Measurements from ENCODE around the gene LYSMD2. TPM values are rescaled to one million over a fixed set of nuclear protein-coding genes. Genes with fewer than 3 reads are reported as not detected.

The LYSMD2 gene
- total RNA-seq, 3 donors from 2014 or later (not counting 1 experiment from before 2014, with no cell fraction given) = 8.1 to 13.6 (median 8.6) TPM

DNA sequence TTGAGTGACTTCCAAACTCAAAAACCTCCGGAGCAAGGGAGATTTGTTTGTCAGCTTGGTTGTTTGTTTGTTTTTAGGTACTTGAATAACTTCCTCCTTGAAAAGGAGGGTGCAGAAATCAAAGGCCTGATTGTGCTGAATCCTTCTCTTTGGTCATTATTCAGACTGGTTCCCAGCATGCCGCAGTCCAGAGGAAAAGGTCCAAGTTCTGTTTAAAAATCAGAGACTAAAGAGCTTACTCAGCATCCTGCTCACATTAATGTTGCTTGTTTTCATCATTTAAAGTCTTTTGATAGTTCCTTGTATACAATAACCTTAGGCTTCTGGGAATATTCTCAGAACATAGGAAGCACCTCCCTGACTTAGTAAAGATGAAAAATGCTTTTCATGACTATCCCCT lies 57.1 kb downstream of the LYSMD2 start:
- ATAC-seq (no peak), DNase-seq (no peak)
- Mint-ChIP-seq H3K27ac (no peak overlapping the region), H3K4me1 (peaks cover 0 to 8% of the 10 kb centered on the region in 2 donors), H3K36me3 (no peaks in the 10 kb centered on the region), H3K4me3 (no peak overlapping the region), H3K9me3 (no peaks in the 10 kb centered on the region), H3K27me3 (ENCODE audit: low read depth in 2 of 2) (peaks cover 31 to 60% of the 10 kb centered on the region in 2 donors)
- Histone ChIP-seq H3K4me3 (ENCODE audit: low read length) (no peak overlapping the region), H3K9me3 (ENCODE audit: control insufficient read depth, insufficient read depth, low read length) (no peaks in the 10 kb centered on the region), H3K4me1 (ENCODE audit: control insufficient read depth, insufficient read depth, low read length) (peaks cover 6% of the 10 kb centered on the region), H3K36me3 (ENCODE audit: control insufficient read depth, insufficient read depth, low read length) (no peaks in the 10 kb centered on the region), H3K27me3 (ENCODE audit: control insufficient read depth, insufficient read depth, low read length) (peaks cover 11% of the 10 kb centered on the region), H3K27ac (ENCODE audit: low read length) (no peak overlapping the region)
- 48% methylated on average over 2 of the region's 2 CpGs for WGBS (ENCODE audit: insufficient coverage)
- intact Hi-C loops (cut with micrococcal nuclease) = no loop called here
- TF ChIP-seq, protein P1, sequence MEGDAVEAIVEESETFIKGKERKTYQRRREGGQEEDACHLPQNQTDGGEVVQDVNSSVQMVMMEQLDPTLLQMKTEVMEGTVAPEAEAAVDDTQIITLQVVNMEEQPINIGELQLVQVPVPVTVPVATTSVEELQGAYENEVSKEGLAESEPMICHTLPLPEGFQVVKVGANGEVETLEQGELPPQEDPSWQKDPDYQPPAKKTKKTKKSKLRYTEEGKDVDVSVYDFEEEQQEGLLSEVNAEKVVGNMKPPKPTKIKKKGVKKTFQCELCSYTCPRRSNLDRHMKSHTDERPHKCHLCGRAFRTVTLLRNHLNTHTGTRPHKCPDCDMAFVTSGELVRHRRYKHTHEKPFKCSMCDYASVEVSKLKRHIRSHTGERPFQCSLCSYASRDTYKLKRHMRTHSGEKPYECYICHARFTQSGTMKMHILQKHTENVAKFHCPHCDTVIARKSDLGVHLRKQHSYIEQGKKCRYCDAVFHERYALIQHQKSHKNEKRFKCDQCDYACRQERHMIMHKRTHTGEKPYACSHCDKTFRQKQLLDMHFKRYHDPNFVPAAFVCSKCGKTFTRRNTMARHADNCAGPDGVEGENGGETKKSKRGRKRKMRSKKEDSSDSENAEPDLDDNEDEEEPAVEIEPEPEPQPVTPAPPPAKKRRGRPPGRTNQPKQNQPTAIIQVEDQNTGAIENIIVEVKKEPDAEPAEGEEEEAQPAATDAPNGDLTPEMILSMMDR (IDR thresholded peaks at IDR 0.05) = no peak

DNA sequence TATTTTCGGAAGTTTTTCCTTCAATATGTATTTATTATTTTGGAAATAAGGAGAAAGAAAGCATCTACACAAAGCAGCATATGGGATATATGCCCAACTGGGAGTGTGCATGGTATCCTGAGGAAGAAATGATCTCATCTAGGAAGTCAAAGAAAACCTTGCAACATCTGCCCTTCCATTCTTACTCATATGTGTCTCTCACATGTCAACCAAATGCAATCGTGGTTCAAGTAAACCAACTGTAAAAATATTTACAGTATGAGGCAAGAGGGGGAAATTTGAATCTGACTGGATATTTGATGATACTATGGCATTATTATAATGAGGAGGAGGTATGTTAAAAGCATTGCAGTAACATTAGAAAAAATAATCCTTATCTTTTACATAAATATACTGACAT lies 59.4 kb downstream of the LYSMD2 start:
- no peaks in the 10 kb centered on the region for H3K36me3 Mint-ChIP-seq
- no peak for ATAC-seq

DNA sequence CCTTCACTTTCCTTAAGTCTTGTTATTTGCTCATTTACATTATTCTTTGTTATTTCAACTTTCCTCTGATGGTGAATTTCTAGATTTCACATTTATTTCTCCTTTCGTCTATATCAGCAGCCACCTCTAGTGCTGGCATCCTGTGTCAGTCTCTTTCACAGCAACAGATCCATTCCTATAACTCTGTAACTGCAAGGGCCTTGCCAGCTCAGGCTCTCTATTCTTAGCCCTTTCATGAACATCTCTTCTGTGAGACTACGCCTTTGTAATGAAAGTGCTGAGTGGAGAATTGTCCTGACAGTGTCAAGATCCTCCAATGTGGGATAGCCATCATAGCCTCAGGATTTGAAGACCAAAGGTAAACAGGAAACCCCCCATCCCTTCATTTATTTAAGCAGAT lies 60.0 kb downstream of the LYSMD2 start:
- Histone ChIP-seq H3K36me3 (ENCODE audit: control insufficient read depth, insufficient read depth, low read length) (no peaks in the 10 kb centered on the region), H3K27me3 (ENCODE audit: control insufficient read depth, insufficient read depth, low read length) (peaks cover 4% of the 10 kb centered on the region), H3K4me3 (ENCODE audit: low read length) (no peak overlapping the region), H3K27ac (ENCODE audit: low read length) (no peak overlapping the region), H3K9me3 (ENCODE audit: control insufficient read depth, insufficient read depth, low read length) (no peaks in the 10 kb centered on the region), H3K4me1 (ENCODE audit: control insufficient read depth, insufficient read depth, low read length) (peaks cover 6% of the 10 kb centered on the region)
- DNase-seq (no peak), ATAC-seq (no peak)
- H3K9me3 Mint-ChIP-seq = no peaks in the 10 kb centered on the region
- H3K27ac Mint-ChIP-seq = no peak overlapping the region
- peaks cover 25 to 51% of the 10 kb centered on the region in 2 donors for H3K27me3 Mint-ChIP-seq (ENCODE audit: low read depth in 2 of 2)
- no peaks in the 10 kb centered on the region for H3K36me3 Mint-ChIP-seq
- 94% methylated on average over 1 of the region's 2 CpGs for WGBS (ENCODE audit: insufficient coverage)
- no peak overlapping the region for H3K4me3 Mint-ChIP-seq
- peaks cover 0 to 8% of the 10 kb centered on the region in 2 donors for H3K4me1 Mint-ChIP-seq
- intact Hi-C loops (cut with micrococcal nuclease) = no loop called here
- TF ChIP-seq, protein P1 (IDR thresholded peaks at IDR 0.05) = no peak

More for the DNA sequence above, 59.4 kb downstream of the LYSMD2 start:
- Histone ChIP-seq H3K27ac (ENCODE audit: low read length) (no peak overlapping the region), H3K4me3 (ENCODE audit: low read length) (no peak overlapping the region), H3K4me1 (ENCODE audit: control insufficient read depth, insufficient read depth, low read length) (peaks cover 6% of the 10 kb centered on the region), H3K9me3 (ENCODE audit: control insufficient read depth, insufficient read depth, low read length) (no peaks in the 10 kb centered on the region), H3K36me3 (ENCODE audit: control insufficient read depth, insufficient read depth, low read length) (no peaks in the 10 kb centered on the region), H3K27me3 (ENCODE audit: control insufficient read depth, insufficient read depth, low read length) (peaks cover 6% of the 10 kb centered on the region)
- Mint-ChIP-seq H3K27me3 (ENCODE audit: low read depth in 2 of 2) (peaks cover 25 to 51% of the 10 kb centered on the region in 2 donors), H3K4me1 (peaks cover 0 to 8% of the 10 kb centered on the region in 2 donors), H3K27ac (no peak overlapping the region), H3K4me3 (no peak overlapping the region), H3K9me3 (no peaks in the 10 kb centered on the region)
- intact Hi-C loops (cut with micrococcal nuclease) = no loop called here
- no peak for DNase-seq
- no CpG with 5 or more reads among the region's 2 CpGs for WGBS (ENCODE audit: insufficient coverage)
- TF ChIP-seq, protein P1 (IDR thresholded peaks at IDR 0.05) = no peak

DNA sequence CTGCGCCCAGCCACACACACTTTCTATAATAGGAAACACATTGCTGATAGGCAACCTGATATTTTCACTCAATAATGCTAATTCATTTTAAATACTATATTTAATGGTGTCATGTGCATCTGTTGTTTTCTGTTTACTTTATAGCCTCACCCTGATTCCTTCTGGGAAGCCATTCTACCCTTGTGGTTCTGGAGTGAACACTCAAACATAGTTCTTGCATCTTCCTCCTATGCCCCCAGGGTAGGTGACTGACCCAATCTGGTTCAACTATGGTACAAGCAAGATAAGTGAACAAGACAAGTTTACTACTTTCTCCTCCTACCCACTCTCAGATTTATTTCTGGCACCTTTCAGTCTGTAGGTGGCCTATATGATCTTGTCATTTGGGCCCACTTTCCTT lies 60.4 kb downstream of the LYSMD2 start:
- H3K27ac ChIP-seq (ENCODE audit: low read length) = no peak overlapping the region
- peaks cover 6% of the 10 kb centered on the region for H3K4me1 ChIP-seq (ENCODE audit: control insufficient read depth, insufficient read depth, low read length)
- no peak for DNase-seq
- ATAC-seq = no peak
- H3K4me3 Mint-ChIP-seq = no peak overlapping the region
- no peak overlapping the region for H3K27ac Mint-ChIP-seq
- no peaks in the 10 kb centered on the region for H3K36me3 ChIP-seq (ENCODE audit: control insufficient read depth, insufficient read depth, low read length)
- peaks cover 25 to 50% of the 10 kb centered on the region in 2 donors for H3K27me3 Mint-ChIP-seq (ENCODE audit: low read depth in 2 of 2)
- WGBS (ENCODE audit: insufficient coverage) = 100% methylated on average over 1 of the region's 1 CpG
- intact Hi-C loops (cut with micrococcal nuclease) = no loop called here
- no peak overlapping the region for H3K4me3 ChIP-seq (ENCODE audit: low read length)
- peaks cover 0 to 8% of the 10 kb centered on the region in 2 donors for H3K4me1 Mint-ChIP-seq
- TF ChIP-seq, protein P1 (IDR thresholded peaks at IDR 0.05) = no peak
- H3K9me3 Mint-ChIP-seq = no peaks in the 10 kb centered on the region
- H3K36me3 Mint-ChIP-seq = no peaks in the 10 kb centered on the region
- no peaks in the 10 kb centered on the region for H3K9me3 ChIP-seq (ENCODE audit: control insufficient read depth, insufficient read depth, low read length)
- H3K27me3 ChIP-seq (ENCODE audit: control insufficient read depth, insufficient read depth, low read length) = peaks cover 4% of the 10 kb centered on the region
